OCI-LY1 (cell line): ENCODE results near the gene SFXN1.

Source experiments
- H2AFZ ChIP-seq: fragments of 200-600 bp; sonication (generic), shearing (Covaris generic); 2 replicates; pipeline ENCODE4 v1.6.0; 2014; ENCODE audit warnings: antibody characterized with exemption, mild to moderate bottlenecking, low read length
- H3F3A ChIP-seq: fragments of 200-600 bp; sonication (generic), shearing (Covaris generic); 2 replicates; pipeline ENCODE4 v1.6.0; 2014; ENCODE audit warnings: mild to moderate bottlenecking, antibody characterized with exemption, low read length, moderate library complexity; ENCODE audit not compliant: insufficient read depth
- H3K27ac ChIP-seq: fragments of 200-600 bp; sonication (generic); 2 replicates; pipeline ENCODE4 v1.5.1; 2014; ENCODE audit warnings: low read length, mixed run types, mild to moderate bottlenecking, low read depth; ENCODE audit not compliant: poor library complexity, severe bottlenecking
- H3K27me3 ChIP-seq: fragments of 200-600 bp; sonication (generic); 2 replicates; pipeline ENCODE4 v1.6.0; 2014; ENCODE audit warnings: antibody characterized with exemption, mild to moderate bottlenecking, low read length, moderate library complexity; ENCODE audit not compliant: insufficient read depth
- H3K36me3 ChIP-seq: fragments of 200-600 bp; sonication (generic); 2 replicates; pipeline ENCODE4 v1.6.1; 2014; ENCODE audit warnings: mild to moderate bottlenecking, antibody characterized with exemption, low read length, moderate library complexity, mixed read lengths; ENCODE audit not compliant: insufficient read depth
- H3K4me1 ChIP-seq: fragments of 200-600 bp; sonication (generic); 2 replicates; pipeline ENCODE4 v1.5.1; 2014; ENCODE audit warnings: mild to moderate bottlenecking, low read length, moderate library complexity; ENCODE audit not compliant: insufficient read depth, severe bottlenecking
- H3K4me2 ChIP-seq: fragments of 200-600 bp; sonication (generic), shearing (Covaris generic); 2 replicates; pipeline ENCODE4 v1.6.1; 2014; ENCODE audit warnings: low read length
- H3K4me3 ChIP-seq: fragments of 200-600 bp; sonication (generic); 2 replicates; pipeline ENCODE4 v1.5.1; 2014; ENCODE audit warnings: low read length, low read depth, mild to moderate bottlenecking, mixed read lengths; ENCODE audit not compliant: poor library complexity, severe bottlenecking
- H3K79me2 ChIP-seq: fragments of 200-600 bp; shearing (Covaris generic); 2 replicates; pipeline ENCODE4 v1.6.1; 2016; ENCODE audit warnings: mixed run types, low read length, mixed read lengths; ENCODE audit not compliant: insufficient read depth
- H3K9ac ChIP-seq: fragments of 200-600 bp; sonication (generic), shearing (Covaris generic); 2 replicates; pipeline ENCODE4 v1.6.1; 2014; ENCODE audit warnings: mild to moderate bottlenecking, low read length, mixed read lengths
- H3K9me2 ChIP-seq: fragments of 200-600 bp; sonication (generic), shearing (Covaris generic); 2 replicates; pipeline ENCODE4 v1.6.1; 2014; ENCODE audit warnings: low read depth, mild to moderate bottlenecking, low read length, mixed read lengths
- H3K9me3 ChIP-seq: fragments of 200-600 bp; shearing (Covaris generic); 2 replicates; pipeline ENCODE4 v1.6.1; 2014; ENCODE audit warnings: low read length, mixed read lengths
- H4K20me1 ChIP-seq: fragments of 200-600 bp; sonication (generic), shearing (Covaris generic); 2 replicates; pipeline ENCODE4 v1.6.0; 2016; ENCODE audit warnings: mild to moderate bottlenecking, low read length; ENCODE audit not compliant: insufficient read depth
- EZH2 ChIP-seq: fragments of 200-600 bp; sonication (generic), shearing (Covaris generic); IDR thresholded peaks from 2 replicates; pipeline ENCODE4 v1.8.0; 2017; ENCODE audit warnings: borderline replicate concordance, mixed run types, mild to moderate bottlenecking, antibody characterized with exemption, low read length, moderate library complexity, mixed read lengths
- TF ChIP-seq, protein P1 (sequence below): fragments of 200-600 bp; sonication (generic), shearing (Covaris generic); IDR thresholded peaks from 2 replicates; pipeline ENCODE4 v1.5.1; 2017; ENCODE audit warnings: mild to moderate bottlenecking, antibody characterized with exemption, low read length, moderate library complexity, mixed read lengths

SFXN1 gene

DNA sequence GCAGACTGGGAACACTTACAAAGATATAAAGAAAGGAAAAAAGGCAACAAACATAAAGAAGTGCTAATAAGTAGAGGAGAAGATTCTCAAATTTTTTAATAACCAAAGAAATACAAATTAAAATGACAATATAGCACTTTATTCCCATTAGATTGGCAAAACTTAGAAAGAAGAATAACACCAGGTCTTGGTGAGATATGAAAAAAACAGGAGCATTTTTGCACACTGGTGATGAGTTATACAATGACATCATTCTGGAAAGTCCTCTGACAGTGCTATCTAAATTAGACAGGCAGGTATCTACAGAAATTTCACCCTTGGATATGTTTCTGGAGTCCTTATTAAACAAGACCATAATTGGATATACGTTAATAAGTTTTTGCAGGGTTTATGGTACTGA is 9.5 kb upstream of the SFXN1 start:
- Histone ChIP-seq H3K79me2 (no peaks in the 10 kb centered on the region), H3K4me2 (no peak overlapping the region), H3K9ac (no peak overlapping the region), H3K4me3 (no peak overlapping the region), H3K27me3 (peaks cover 4% of the 10 kb centered on the region), H3F3A (no peaks in the 10 kb centered on the region), H3K9me3 (peaks cover 5% of the 10 kb centered on the region; the same call in 1 of the 2 replicates), H3K4me1 (peaks cover 8% of the 10 kb centered on the region), H3K9me2 (no peaks in the 10 kb centered on the region), H3K36me3 (no peaks in the 10 kb centered on the region), H4K20me1 (no peaks in the 10 kb centered on the region), H3K27ac (no peak overlapping the region), H2AFZ (no peak overlapping the region)
- TF ChIP-seq, protein P1, sequence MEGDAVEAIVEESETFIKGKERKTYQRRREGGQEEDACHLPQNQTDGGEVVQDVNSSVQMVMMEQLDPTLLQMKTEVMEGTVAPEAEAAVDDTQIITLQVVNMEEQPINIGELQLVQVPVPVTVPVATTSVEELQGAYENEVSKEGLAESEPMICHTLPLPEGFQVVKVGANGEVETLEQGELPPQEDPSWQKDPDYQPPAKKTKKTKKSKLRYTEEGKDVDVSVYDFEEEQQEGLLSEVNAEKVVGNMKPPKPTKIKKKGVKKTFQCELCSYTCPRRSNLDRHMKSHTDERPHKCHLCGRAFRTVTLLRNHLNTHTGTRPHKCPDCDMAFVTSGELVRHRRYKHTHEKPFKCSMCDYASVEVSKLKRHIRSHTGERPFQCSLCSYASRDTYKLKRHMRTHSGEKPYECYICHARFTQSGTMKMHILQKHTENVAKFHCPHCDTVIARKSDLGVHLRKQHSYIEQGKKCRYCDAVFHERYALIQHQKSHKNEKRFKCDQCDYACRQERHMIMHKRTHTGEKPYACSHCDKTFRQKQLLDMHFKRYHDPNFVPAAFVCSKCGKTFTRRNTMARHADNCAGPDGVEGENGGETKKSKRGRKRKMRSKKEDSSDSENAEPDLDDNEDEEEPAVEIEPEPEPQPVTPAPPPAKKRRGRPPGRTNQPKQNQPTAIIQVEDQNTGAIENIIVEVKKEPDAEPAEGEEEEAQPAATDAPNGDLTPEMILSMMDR = no peak
- no peak for TF ChIP-seq EZH2

DNA sequence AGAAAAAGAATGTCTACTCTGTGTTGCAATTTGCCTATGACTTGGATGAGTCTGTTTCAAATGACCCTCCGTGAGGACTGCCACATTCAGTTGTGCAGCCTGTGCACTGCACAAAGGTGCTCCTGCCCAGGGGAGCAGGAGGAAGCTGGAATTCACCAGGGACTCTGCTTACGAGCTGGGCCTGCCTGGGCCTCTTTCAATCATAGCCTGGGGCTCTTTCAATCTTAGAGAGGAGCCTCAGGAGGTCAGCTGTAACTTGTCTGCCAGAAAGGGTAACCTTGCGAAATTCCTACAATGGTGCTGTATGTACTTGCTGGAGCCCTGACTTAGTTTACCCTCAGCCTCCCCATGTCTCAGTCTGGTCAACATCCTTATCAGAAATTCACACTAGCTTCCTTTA is 8.4 kb upstream of the SFXN1 start:
- peaks cover 5% of the 10 kb centered on the region; the same call in 1 of the 2 replicates for H3K9me3 ChIP-seq
- H3K27me3 ChIP-seq = peaks cover 4% of the 10 kb centered on the region
- H3K9ac ChIP-seq = no peak overlapping the region
- TF ChIP-seq, protein P1 = no peak
- TF ChIP-seq EZH2 = no peak
- no peaks in the 10 kb centered on the region for H3F3A ChIP-seq
- no peak overlapping the region for H3K4me2 ChIP-seq
- no peaks in the 10 kb centered on the region for H3K79me2 ChIP-seq
- H3K4me3 ChIP-seq = no peak overlapping the region
- no peak overlapping the region for H2AFZ ChIP-seq
- no peaks in the 10 kb centered on the region for H3K9me2 ChIP-seq
- H3K4me1 ChIP-seq = no peaks in the 10 kb centered on the region
- no peaks in the 10 kb centered on the region for H4K20me1 ChIP-seq
- no peak overlapping the region for H3K27ac ChIP-seq
- no peaks in the 10 kb centered on the region for H3K36me3 ChIP-seq

DNA sequence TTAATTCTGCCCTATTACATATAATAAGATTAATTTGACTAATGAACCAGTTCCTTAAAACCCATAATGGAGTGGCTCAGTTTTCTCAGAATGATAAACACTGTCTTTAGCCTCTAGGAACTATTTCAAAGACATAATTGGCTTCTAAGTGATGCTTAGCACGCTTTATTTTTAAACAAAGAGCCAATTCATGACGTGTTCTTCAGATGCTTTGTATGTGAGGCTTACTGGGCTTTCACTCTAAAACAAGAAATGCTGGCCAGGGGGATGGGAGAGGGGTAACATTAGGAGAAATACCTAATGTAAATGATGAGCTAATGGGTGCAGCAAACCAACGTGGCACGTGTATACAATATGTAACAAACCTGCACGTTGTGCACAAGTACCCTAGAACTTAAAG is 7.6 kb upstream of the SFXN1 start:
- Histone ChIP-seq H3K4me1 (no peaks in the 10 kb centered on the region), H3K4me3 (no peak overlapping the region), H3K36me3 (no peaks in the 10 kb centered on the region), H3F3A (no peaks in the 10 kb centered on the region), H3K9me3 (peaks cover 5% of the 10 kb centered on the region; the same call in 1 of the 2 replicates), H2AFZ (no peak overlapping the region), H3K79me2 (no peaks in the 10 kb centered on the region), H3K27ac (no peak overlapping the region), H3K4me2 (no peak overlapping the region), H3K9me2 (no peaks in the 10 kb centered on the region), H3K9ac (no peak overlapping the region), H3K27me3 (peaks cover 4% of the 10 kb centered on the region), H4K20me1 (no peaks in the 10 kb centered on the region)
- no peak for TF ChIP-seq EZH2
- TF ChIP-seq, protein P1 = no peak
